ENCODE measurements around the gene TMC4. TPM values are rescaled to one million over a fixed set of nuclear protein-coding genes. Genes with fewer than 3 reads are reported as not detected.

Gene TMC4
- total and polyA plus RNA-seq, 7 donors = 0.66 to 55.4 (median 13.9) TPM; not detected in 2

GRCh38 chr19:54155694-54156093, 17.3 kb downstream of the TMC4 start:
- intact Hi-C loops (cut with DNase I) = no loop called here
- DNase-seq = no peak
- no peaks in the 10 kb centered on the region for H3K27me3 ChIP-seq
- WGBS, 2 donors = 81 to 84% methylated on average over 19 of the region's 19 CpGs
- H3K4me1 ChIP-seq = peaks cover 0 to 23% (median 19%) of the 10 kb centered on the region in 4 donors
- H3K36me3 ChIP-seq = peaks cover 47 to 76% (median 60%) of the 10 kb centered on the region in 4 donors
- TF ChIP-seq EP300 (IDR thresholded peaks at IDR 0.05) (no peak), POLR2A (IDR thresholded peaks at IDR 0.05) (no peak), CTCF (IDR thresholded peaks at IDR 0.05) (no peak), POLR2AphosphoS5 (IDR thresholded peaks at IDR 0.05) (no peak)
- H3K9me3 ChIP-seq = no peaks in the 10 kb centered on the region
- peak overlapping the region in 1 of 4 donors; percentile 17 for H3K27ac ChIP-seq
- no peak overlapping the region for H3K4me3 ChIP-seq

GRCh38 chr19:54154603-54155345, 18.2 kb downstream of the TMC4 start:
- H3K36me3 ChIP-seq = peaks cover 52 to 85% (median 68%) of the 10 kb centered on the region in 4 donors
- no peak overlapping the region for H3K4me3 ChIP-seq
- WGBS, 2 donors = 60 to 74% methylated on average over 18 of the region's 18 CpGs
- TF ChIP-seq CTCF (IDR thresholded peaks at IDR 0.05) (no peak), POLR2A (IDR thresholded peaks at IDR 0.05) (no peak), EP300 (IDR thresholded peaks at IDR 0.05) (no peak), POLR2AphosphoS5 (IDR thresholded peaks at IDR 0.05) (no peak)
- no peak overlapping the region for H3K27ac ChIP-seq
- peaks cover 0 to 16% (median 12%) of the 10 kb centered on the region in 4 donors for H3K4me1 ChIP-seq
- DNase-seq = no peak
- H3K9me3 ChIP-seq = no peaks in the 10 kb centered on the region
- no peaks in the 10 kb centered on the region for H3K27me3 ChIP-seq
- intact Hi-C loops (cut with DNase I) = no loop called here

- DNase-seq = no peak
- intact Hi-C loops (cut with DNase I) = no loop called here
- Histone ChIP-seq H3K4me1 (peaks cover 0 to 12% (median 10%) of the 10 kb centered on the region in 4 donors), H3K27ac (peak overlapping the region in 2 of 4 donors; percentile 15 to 37), H3K4me3 (no peak overlapping the region), H3K36me3 (peaks cover 60 to 95% (median 76%) of the 10 kb centered on the region in 4 donors), H3K27me3 (no peaks in the 10 kb centered on the region), H3K9me3 (no peaks in the 10 kb centered on the region)
- no peak for TF ChIP-seq POLR2AphosphoS5 (IDR thresholded peaks at IDR 0.05)
- TF ChIP-seq POLR2A (IDR thresholded peaks at IDR 0.05) = no peak
- no peak for TF ChIP-seq CTCF (IDR thresholded peaks at IDR 0.05)
- no peak for TF ChIP-seq EP300 (IDR thresholded peaks at IDR 0.05)
- 86 to 87% methylated on average over 10 of the region's 10 CpGs for WGBS, 2 donors
Observed at GRCh38 chr19:54153731-54154326, 19.1 kb downstream of the TMC4 start.

GRCh38 chr19:54152878-54153524, 20.0 kb downstream of the TMC4 start:
- no peak for DNase-seq
- Histone ChIP-seq H3K27ac (peak overlapping the region in 2 of 4 donors; percentile 15 to 37), H3K27me3 (no peaks in the 10 kb centered on the region), H3K9me3 (no peaks in the 10 kb centered on the region), H3K4me3 (no peak overlapping the region), H3K36me3 (peaks cover 68 to 100% (median 84%) of the 10 kb centered on the region in 4 donors), H3K4me1 (peaks cover 0 to 7% (median 3%) of the 10 kb centered on the region in 4 donors)
- intact Hi-C loops (cut with DNase I) = no loop called here
- TF ChIP-seq EP300 (IDR thresholded peaks at IDR 0.05) (no peak), POLR2A (IDR thresholded peaks at IDR 0.05) (no peak), CTCF (IDR thresholded peaks at IDR 0.05) (no peak), POLR2AphosphoS5 (IDR thresholded peaks at IDR 0.05) (no peak)
- WGBS, 2 donors = 92 to 93% methylated on average over 25 of the region's 25 CpGs

Data from sigmoid colon (tissue), 7 donors.